GM12801 (cell line): Measurements from ENCODE around the gene AGTR1.

Source experiments
- TF ChIP-seq, protein P1 (sequence below): IDR thresholded peaks from one replicate; pipeline ENCODE4 v1.5.1; 2011; ENCODE audit warnings: control low read depth; ENCODE audit not compliant: insufficient read length; ENCODE audit errors: extremely low read depth

The AGTR1 gene

DNA sequence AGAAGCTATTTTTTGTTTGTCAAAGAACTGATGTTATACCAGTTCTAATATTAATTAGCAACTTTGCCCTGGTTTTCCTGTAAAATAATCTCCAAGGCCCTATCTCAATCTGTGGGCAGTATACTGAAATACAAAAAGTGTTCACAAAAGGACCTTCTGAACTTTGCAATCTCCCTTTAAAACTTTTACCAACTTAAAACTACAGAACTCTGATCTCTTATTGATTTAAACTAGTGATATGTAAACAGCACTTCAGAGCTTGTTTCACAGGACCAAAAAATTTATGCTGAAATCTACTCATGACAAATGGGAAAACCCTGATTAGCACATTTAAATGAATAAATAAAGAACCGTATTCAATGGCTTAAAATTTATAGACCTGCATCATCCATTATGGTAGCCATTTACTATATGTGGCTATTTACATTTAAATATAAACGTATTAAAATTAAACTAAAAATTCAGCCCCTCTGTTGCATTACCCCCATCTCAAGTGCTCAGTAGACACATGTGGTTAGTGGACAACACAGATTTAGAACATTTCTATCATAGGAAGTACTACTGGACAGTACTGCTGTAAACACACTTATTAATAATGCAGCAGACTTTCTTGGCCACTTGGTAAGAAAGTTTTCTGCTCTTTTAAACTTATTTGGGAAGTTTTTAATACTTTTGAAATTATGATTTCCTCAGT is 12.0 kb downstream of the AGTR1 start:
- TF ChIP-seq, protein P1, sequence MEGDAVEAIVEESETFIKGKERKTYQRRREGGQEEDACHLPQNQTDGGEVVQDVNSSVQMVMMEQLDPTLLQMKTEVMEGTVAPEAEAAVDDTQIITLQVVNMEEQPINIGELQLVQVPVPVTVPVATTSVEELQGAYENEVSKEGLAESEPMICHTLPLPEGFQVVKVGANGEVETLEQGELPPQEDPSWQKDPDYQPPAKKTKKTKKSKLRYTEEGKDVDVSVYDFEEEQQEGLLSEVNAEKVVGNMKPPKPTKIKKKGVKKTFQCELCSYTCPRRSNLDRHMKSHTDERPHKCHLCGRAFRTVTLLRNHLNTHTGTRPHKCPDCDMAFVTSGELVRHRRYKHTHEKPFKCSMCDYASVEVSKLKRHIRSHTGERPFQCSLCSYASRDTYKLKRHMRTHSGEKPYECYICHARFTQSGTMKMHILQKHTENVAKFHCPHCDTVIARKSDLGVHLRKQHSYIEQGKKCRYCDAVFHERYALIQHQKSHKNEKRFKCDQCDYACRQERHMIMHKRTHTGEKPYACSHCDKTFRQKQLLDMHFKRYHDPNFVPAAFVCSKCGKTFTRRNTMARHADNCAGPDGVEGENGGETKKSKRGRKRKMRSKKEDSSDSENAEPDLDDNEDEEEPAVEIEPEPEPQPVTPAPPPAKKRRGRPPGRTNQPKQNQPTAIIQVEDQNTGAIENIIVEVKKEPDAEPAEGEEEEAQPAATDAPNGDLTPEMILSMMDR, result no peak

- TF ChIP-seq, protein P1, result no peak
Observed at GRCh38 chr3:148710665-148711064, 13.0 kb downstream of the AGTR1 start.

- TF ChIP-seq, protein P1, result no peak
Observed at GRCh38 chr3:148711981-148712666, 14.4 kb downstream of the AGTR1 start.

- TF ChIP-seq, protein P1, result no peak
Observed at GRCh38 chr3:148714521-148714920, 16.8 kb downstream of the AGTR1 start.

- TF ChIP-seq, protein P1, result no peak
Observed at GRCh38 chr3:148716657-148717056, 19.0 kb downstream of the AGTR1 start.

DNA sequence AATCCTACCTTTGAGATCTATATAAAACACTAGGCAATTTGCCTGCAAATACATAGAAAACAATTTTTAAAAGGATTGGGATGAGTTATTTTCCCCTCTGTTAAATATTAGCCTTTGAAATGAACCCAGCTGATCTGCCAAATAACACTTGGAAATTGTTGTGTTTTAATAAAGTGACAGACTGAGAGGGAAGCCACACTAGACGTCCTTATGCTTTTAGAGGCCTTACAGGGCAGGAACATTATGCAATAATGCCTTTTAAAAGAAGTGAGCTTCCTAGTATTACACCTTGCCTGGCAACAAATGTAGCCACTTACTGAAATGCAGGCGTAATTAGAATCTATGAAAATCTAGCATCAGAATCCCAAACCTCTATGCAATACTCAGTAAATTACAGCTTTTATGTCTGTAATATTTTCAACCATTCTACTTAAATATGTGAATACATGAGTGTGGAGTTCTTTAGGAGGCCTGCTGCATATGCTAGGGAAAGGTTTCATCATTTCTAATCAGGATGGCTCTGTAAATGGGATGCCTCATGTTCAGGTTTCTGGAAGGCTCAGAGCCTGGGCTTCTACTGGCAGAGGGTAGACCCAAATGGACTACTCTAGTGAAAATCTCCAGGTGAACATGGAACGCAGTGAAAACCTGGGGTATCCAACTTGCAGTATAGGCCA is 20.3 kb downstream of the AGTR1 start:
- TF ChIP-seq, protein P1, result no peak

DNA sequence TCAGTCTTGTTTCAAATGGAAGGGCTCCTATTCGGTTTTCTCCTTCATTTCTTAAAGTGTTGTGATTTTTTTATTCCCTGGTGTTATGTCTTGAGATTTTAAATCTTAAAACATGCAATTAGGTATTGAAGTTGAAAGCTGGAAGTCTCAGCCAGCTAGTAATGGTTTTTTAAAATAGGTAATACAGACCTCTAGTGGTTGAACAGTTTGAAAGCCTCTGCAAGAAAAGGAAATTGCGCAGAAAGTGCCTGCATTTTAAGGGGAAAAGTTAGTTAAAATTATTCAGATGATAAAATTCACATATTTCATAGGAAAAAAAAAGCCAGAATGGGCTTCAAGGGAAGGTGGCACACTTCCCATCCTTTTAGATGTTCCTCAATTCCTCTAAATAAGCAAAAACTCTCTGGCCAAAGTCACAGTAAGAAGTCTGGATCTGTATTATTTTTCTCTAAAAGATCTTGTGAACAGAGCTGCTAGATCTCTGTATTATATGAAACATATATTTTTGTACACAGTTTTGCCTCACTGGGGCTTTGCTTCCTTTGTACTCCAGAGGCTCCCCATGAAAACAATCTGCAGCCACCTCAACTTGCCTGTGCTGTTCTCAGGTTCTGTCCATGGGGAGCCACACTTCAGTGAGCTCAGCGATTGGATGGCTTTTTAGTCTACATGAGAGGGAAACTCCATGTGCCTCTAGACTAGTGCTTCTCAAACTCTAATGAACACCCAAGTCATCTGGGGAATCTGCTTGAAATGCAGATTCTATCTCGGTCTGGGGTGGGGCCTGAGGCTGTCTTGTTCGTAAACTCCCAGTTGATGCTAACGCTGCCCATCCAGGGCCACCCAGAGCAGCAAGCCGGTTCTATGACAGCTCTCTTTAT is 21.5 kb downstream of the AGTR1 start:
- TF ChIP-seq, protein P1, result no peak
